GM10266 (cell line): Measurements from ENCODE around the gene TNS1.

ENCODE experiments used
- DNase-seq: peaks from one replicate; pipeline ENCODE4 v3.0.0; 2012; ENCODE audit errors: extremely low spot score
- TF ChIP-seq, protein P1 (sequence below): IDR thresholded peaks from 2 replicates; pipeline ENCODE4 v1.5.1; 2012; ENCODE audit warnings: mild to moderate bottlenecking, low read depth; ENCODE audit not compliant: control insufficient read depth, insufficient read depth; ENCODE audit errors: missing control alignments

The TNS1 gene

DNA sequence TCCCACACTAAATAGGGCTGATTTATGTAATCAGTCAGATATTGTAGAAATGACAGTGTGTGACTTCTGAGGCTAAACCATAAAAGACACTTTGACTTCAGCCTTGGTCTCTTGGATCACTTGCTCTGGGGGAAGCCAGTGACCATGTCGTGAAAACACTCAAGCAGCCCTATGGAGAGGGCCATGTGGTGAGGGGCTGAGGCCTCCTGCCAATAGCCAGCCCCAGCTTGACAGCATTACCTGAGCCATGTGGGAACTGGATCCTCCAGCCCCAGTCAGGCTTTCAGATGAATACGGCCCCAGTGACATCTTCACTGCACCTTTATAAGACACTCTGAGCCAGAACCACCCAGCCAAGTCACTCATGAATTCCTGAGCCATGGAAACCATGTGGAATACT is 20.8 kb downstream of the TNS1 start:
- no peak for DNase-seq
- TF ChIP-seq, protein P1, sequence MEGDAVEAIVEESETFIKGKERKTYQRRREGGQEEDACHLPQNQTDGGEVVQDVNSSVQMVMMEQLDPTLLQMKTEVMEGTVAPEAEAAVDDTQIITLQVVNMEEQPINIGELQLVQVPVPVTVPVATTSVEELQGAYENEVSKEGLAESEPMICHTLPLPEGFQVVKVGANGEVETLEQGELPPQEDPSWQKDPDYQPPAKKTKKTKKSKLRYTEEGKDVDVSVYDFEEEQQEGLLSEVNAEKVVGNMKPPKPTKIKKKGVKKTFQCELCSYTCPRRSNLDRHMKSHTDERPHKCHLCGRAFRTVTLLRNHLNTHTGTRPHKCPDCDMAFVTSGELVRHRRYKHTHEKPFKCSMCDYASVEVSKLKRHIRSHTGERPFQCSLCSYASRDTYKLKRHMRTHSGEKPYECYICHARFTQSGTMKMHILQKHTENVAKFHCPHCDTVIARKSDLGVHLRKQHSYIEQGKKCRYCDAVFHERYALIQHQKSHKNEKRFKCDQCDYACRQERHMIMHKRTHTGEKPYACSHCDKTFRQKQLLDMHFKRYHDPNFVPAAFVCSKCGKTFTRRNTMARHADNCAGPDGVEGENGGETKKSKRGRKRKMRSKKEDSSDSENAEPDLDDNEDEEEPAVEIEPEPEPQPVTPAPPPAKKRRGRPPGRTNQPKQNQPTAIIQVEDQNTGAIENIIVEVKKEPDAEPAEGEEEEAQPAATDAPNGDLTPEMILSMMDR = no peak

- DNase-seq = no peak
- TF ChIP-seq, protein P1 = no peak
These were observed 21.6 kb downstream of the TNS1 start for GRCh38 chr2:217981084-217981730.

- DNase-seq = no peak
- TF ChIP-seq, protein P1 = no peak
These were observed 22.2 kb downstream of the TNS1 start for GRCh38 chr2:217980591-217980990.

DNA sequence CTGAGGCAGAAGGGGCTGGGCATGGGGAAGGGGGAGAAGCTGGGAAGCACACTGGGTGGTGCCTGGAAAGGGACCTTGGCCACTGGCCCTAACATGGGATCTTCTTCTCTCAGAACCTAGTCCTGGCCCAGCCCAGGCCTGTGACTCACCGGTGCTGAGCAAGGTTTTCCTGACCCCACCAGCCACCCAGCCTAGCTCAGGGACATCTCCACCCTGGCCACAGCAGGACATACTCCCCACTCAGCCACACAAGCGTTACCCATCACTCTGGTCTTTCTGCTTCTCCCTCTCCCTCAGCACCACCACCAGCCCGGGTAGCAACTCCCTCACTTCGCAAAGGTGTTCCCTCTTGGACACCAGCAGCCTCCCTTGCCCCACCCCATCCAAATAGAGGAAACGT is 22.8 kb downstream of the TNS1 start:
- DNase-seq = no peak
- TF ChIP-seq, protein P1 = no peak

GRCh38 chr2:217979151-217979811 is 23.5 kb downstream of the TNS1 start:
- TF ChIP-seq, protein P1 = no peak
- DNase-seq = no peak

DNA sequence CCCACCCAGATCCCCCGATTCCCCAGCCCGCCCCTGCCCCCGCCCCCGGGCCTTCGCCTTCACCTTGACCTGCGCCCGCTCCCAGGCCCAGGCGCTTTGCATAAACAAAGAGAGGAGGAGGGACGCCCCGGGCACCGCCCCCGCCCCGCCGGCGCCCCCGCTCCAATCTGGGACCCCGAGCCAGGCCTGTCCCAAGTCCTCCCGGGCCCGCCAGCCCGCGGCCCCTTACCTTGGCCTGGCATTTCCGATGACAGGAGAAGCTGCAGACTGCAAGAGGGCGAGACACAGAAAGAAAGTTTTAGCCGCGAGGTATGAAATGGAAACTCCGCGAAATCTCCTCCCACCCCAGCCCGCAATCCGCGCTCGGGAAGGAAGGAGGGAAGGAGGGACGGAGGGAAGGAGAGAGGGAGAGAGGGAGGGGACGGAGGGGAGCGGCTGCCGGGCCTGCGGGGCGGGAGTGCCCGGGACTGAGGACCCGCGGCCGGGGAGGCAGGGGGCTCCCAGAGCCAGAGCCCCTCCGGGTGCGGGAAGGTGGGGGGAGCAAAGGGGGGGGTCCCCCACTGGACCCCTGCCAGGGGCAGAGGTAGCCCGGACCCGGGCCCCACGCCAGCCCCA is 24.2 kb downstream of the TNS1 start:
- DNase-seq = no peak
- TF ChIP-seq, protein P1 = no peak
